ENCODE measurements around the gene SEMA7A. TPM values are rescaled to one million over a fixed set of nuclear protein-coding genes. Genes with fewer than 3 reads are reported as not detected.
A peak's percentile ranks its signal among the peaks of the same experiment; 100 is the strongest.

Gene SEMA7A
- total and polyA plus RNA-seq, 9 of the 15 experiments (the other 6 are each of a cell fraction or from before 2014, with no cell fraction given): 0.04 to 8.2 (median 5.4) TPM; not detected in 1

GRCh38 chr15:74449643-74450205 lies 16.0 kb upstream of the SEMA7A start:
- TF ChIP-seq TAF15 (IDR thresholded peaks at IDR 0.05; ENCODE audit: low read depth, low read length) (no peak), BDP1 (IDR thresholded peaks at IDR 0.05; ENCODE audit: insufficient read depth, insufficient read length) (no peak)
- ATAC-seq: no peak
- Histone ChIP-seq H3K9ac (ENCODE audit: insufficient read depth in 1 of 2, low read depth in 2 of 2, low read length in 2 of 2) (no peak overlapping the region), H2AFZ (ENCODE audit: low read depth, low read length) (no peak overlapping the region), H4K20me1 (replicated peaks; ENCODE audit: control insufficient read depth, insufficient read depth, low read length) (no peaks in the 10 kb centered on the region), H3K4me2 (ENCODE audit: insufficient read depth, low read length) (no peak overlapping the region), H3K4me1 (replicated peaks in 1 of 2; ENCODE audit: control insufficient read depth in 2 of 2, insufficient read depth in 2 of 2, low read length in 2 of 2) (no peaks in the 10 kb centered on the region), H3K36me3 (ENCODE audit: control insufficient read depth, insufficient read depth, low read length) (peaks cover 55% of the 10 kb centered on the region; the same call in 2 of the 3 replicates), H3K4me3 (no peak overlapping the region), H3K27me3 (ENCODE audit: control insufficient read depth in 2 of 2, insufficient read depth in 2 of 2, low read length in 2 of 2) (no peaks in the 10 kb centered on the region), H3K9me1 (ENCODE audit: control insufficient read depth, insufficient read depth, low read length) (no peaks in the 10 kb centered on the region), H3K9me3 (replicated peaks; ENCODE audit: control insufficient read depth, insufficient read depth, low read depth, low read length) (no peaks in the 10 kb centered on the region), H3K79me2 (ENCODE audit: control insufficient read depth, insufficient read depth, low read length) (no peaks in the 10 kb centered on the region), H3K27ac (ENCODE audit: extremely low read depth, low read depth, low read length) (no peak overlapping the region)
- intact Hi-C loops (cut with micrococcal nuclease): no loop called here
- in situ Hi-C loops (cut with MboI): loop anchor here (5.0 kb wide), 1 partner anchor 173 kb away; no protein-coding TSS in a partner anchor
- no TSS peak for BruUV-seq (replicated peaks)
- DNase-seq (ENCODE audit: extremely low read depth in 1 of 4, low spot score in 3 of 4): no peak
- FAIRE-seq: no peak
- ChIA-PET POLR2A (interaction anchor here (1.3 kb wide), 1 partner anchor 33 kb away, joined by 4 read pairs; no protein-coding TSS in a partner anchor), CTCF (ENCODE audit: low intra/inter-chr PET ratio) (no interaction called here)
- 74% methylated on average over 11 of the region's 12 CpGs for WGBS (ENCODE audit: insufficient coverage, low coverage, missing lambda C conversion rate)

DNA sequence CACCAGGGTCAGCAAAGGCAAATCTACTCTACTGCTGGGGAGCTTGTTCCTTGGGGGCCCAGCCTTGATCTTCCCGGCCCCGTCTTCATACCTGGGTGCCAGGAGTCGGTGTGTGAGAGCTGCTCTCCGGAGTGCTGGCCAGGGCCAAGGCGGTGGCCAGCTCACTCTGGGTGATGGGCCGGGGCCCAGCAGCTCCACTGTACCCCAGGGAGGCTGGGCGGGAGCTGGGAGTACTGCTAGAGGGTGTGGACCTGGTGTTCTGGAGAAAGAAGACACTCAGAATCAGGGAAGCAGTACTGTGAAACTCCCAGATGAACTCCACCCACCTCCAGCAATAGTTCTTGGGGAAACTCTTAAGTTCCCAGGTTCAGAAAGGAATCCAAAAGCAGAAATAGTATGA lies 15.3 kb upstream of the SEMA7A start:
- no peak overlapping the region for H3K27ac ChIP-seq (ENCODE audit: extremely low read depth, low read depth, low read length)
- H3K9me1 ChIP-seq (ENCODE audit: control insufficient read depth, insufficient read depth, low read length): no peaks in the 10 kb centered on the region
- H3K4me2 ChIP-seq (ENCODE audit: insufficient read depth, low read length): no peak overlapping the region
- H2AFZ ChIP-seq (ENCODE audit: low read depth, low read length): no peak overlapping the region
- no peak for FAIRE-seq
- no peaks in the 10 kb centered on the region for H4K20me1 ChIP-seq (replicated peaks; ENCODE audit: control insufficient read depth, insufficient read depth, low read length)
- 69% methylated on average over 7 of the region's 7 CpGs for WGBS (ENCODE audit: insufficient coverage, low coverage, missing lambda C conversion rate)
- no peaks in the 10 kb centered on the region for H3K27me3 ChIP-seq (ENCODE audit: control insufficient read depth in 2 of 2, insufficient read depth in 2 of 2, low read length in 2 of 2)
- H3K9me3 ChIP-seq (replicated peaks; ENCODE audit: control insufficient read depth, insufficient read depth, low read depth, low read length): no peaks in the 10 kb centered on the region
- BruUV-seq (replicated peaks): no TSS peak
- DNase-seq (ENCODE audit: extremely low read depth in 1 of 4, low spot score in 3 of 4): no peak
- H3K9ac ChIP-seq (ENCODE audit: insufficient read depth in 1 of 2, low read depth in 2 of 2, low read length in 2 of 2): 0 out of 4 replicates have a peak overlapping the region, but pooled peaks of 1 of the 2 experiments have one; percentile 28
- ATAC-seq: no peak
- CTCF ChIA-PET (ENCODE audit: low intra/inter-chr PET ratio): no interaction called here
- H3K36me3 ChIP-seq (ENCODE audit: control insufficient read depth, insufficient read depth, low read length): peaks cover 54% of the 10 kb centered on the region; the same call in 2 of the 3 replicates
- in situ Hi-C loops (cut with MboI) (no loop called here), intact Hi-C loops (cut with micrococcal nuclease) (no loop called here)
- H3K4me1 ChIP-seq (replicated peaks in 1 of 2; ENCODE audit: control insufficient read depth in 2 of 2, insufficient read depth in 2 of 2, low read length in 2 of 2): no peaks in the 10 kb centered on the region
- no peaks in the 10 kb centered on the region for H3K79me2 ChIP-seq (ENCODE audit: control insufficient read depth, insufficient read depth, low read length)
- POLR2A ChIA-PET: interaction anchor here (0.6 to 1.3 kb wide), 4 partner anchors 31 to 181 kb away, joined by 3 to 4 read pairs (median 3); no protein-coding TSS in a partner anchor
- no peak for TF ChIP-seq MEF2D (tag; conservative IDR thresholded peaks at IDR 0.05; ENCODE audit: low read depth)
- H3K4me3 ChIP-seq: no peak overlapping the region

Data from K562 (cell line).